Uterus (tissue), 4 donors: ENCODE results near the gene GLIPR1L1. TPM values are rescaled to one million over a fixed set of nuclear protein-coding genes. Genes with fewer than 3 reads are reported as not detected.

Experiments used
- DNase-seq, 2 donors: peaks; one replicate each; pipeline ENCODE4 v3.0.0-alpha.2; 2019 to 2020
- H3K27ac ChIP-seq, 2 donors: fragments of 200-600 bp; sonication (generic); 1 replicate in 1 of 2; 2 replicates in 1 of 2; pipeline ENCODE4 v1.5.1; 2016 to 2018
- H3K27me3 ChIP-seq, 2 donors: fragments of 200-600 bp; sonication (generic); one replicate each; pipeline ENCODE4 v1.5.1; 2018 to 2019; ENCODE audit warnings: control low read depth in 1 of 2
- H3K36me3 ChIP-seq, 2 donors: fragments of 200-600 bp; sonication (generic); one replicate each; pipeline ENCODE4 v1.5.1; 2019; ENCODE audit warnings: control low read depth in 1 of 2
- H3K4me1 ChIP-seq, 2 donors: fragments of 200-600 bp; sonication (generic); one replicate each; pipeline ENCODE4 v1.5.1; 2018 to 2019; ENCODE audit warnings: control low read depth in 1 of 2
- H3K4me3 ChIP-seq, 2 donors: fragments of 200-600 bp; sonication (generic); 1 replicate in 1 of 2; 2 replicates in 1 of 2; pipeline ENCODE4 v1.5.1; 2018 to 2019; ENCODE audit warnings: mild to moderate bottlenecking in 1 of 2
- H3K9me3 ChIP-seq, 2 donors: fragments of 200-600 bp; sonication (generic); one replicate each; pipeline ENCODE4 v1.5.1; 2019; ENCODE audit warnings: control low read depth in 1 of 2
- POLR2A ChIP-seq, 2 donors: fragments of 450-650 bp; IDR thresholded peaks; one replicate each; pipeline ENCODE4 v1.6.1; 2016; ENCODE audit warnings: antibody characterized with exemption in 2 of 2, mild to moderate bottlenecking in 1 of 2, moderate library complexity in 1 of 2
- intact Hi-C: fragments of 100-400 bp; cut with DNase I; formaldehyde crosslinking; loops from one replicate; pipeline ENCODE4 v1.15.1; 2023; ENCODE audit warnings: low total_unique reads
- total RNA-seq, 4 donors: library from RNA; depleted of rRNA in 3 of 4; stranded (reverse); fragments of >200 nt in 3 of 4; gene quantifications; one replicate each; pipeline versions ENCODE4 v1.1.0 to v1.2.4, GENCODE V29; 2014 to 2023
- TF ChIP-seq, protein P1 (sequence below), 4 experiments: fragments of 200-600 bp in 2 of 4; fragments of 450-650 bp in 2 of 4; sonication (generic) in 2 of 4; IDR thresholded peaks; one replicate each; pipeline ENCODE4 v1.5.1; 2016 to 2019; ENCODE audit warnings: antibody characterized with exemption in 4 of 4, mild to moderate bottlenecking in 2 of 4, moderate library complexity in 1 of 4
- donor health status: DM: yes; HTN: yes; CAD: no.

Gene GLIPR1L1, protein sequence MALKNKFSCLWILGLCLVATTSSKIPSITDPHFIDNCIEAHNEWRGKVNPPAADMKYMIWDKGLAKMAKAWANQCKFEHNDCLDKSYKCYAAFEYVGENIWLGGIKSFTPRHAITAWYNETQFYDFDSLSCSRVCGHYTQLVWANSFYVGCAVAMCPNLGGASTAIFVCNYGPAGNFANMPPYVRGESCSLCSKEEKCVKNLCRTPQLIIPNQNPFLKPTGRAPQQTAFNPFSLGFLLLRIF
- total RNA-seq, result not detected

DNA sequence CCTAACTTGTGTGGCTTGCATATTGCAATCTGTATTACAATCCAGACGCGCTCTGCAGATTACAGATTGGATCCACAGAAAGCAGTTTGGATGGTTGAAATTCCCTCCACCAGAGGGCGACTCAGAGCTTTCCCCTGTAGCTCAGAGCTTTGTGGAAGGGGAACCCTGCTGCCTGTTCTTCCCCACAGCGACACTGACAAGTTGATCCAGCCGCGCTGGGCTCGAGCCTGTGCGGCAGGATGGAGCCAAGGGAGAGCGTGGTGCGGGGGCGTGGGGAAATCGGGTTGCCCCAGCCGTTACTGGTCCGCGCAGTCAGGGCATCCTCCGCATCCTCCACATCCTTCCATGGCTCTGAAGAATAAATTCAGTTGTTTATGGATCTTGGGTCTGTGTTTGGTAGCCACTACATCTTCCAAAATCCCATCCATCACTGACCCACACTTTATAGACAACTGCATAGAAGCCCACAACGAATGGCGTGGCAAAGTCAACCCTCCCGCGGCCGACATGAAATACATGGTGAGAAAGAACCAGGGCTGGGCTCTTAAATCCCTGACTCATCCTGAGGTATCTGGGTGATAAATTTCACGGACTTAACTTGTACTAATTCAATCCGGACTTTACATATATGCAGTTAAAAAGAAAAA lies at the start of gene GLIPR1L1:
Gene GLIPR1L1, plus strand, starts transcription at position 287 of the 647 bp plus-strand sequence. Its CDS starts 59 bp downstream, at position 346.
- no peaks in the 10 kb centered on the region for H3K36me3 ChIP-seq
- H3K27ac ChIP-seq, result peak within 1 kb of the TSS; percentile 28 to 58
- intact Hi-C loops, result no loop called here
- no peaks in the 10 kb centered on the region for H3K27me3 ChIP-seq
- TF ChIP-seq, protein P1, sequence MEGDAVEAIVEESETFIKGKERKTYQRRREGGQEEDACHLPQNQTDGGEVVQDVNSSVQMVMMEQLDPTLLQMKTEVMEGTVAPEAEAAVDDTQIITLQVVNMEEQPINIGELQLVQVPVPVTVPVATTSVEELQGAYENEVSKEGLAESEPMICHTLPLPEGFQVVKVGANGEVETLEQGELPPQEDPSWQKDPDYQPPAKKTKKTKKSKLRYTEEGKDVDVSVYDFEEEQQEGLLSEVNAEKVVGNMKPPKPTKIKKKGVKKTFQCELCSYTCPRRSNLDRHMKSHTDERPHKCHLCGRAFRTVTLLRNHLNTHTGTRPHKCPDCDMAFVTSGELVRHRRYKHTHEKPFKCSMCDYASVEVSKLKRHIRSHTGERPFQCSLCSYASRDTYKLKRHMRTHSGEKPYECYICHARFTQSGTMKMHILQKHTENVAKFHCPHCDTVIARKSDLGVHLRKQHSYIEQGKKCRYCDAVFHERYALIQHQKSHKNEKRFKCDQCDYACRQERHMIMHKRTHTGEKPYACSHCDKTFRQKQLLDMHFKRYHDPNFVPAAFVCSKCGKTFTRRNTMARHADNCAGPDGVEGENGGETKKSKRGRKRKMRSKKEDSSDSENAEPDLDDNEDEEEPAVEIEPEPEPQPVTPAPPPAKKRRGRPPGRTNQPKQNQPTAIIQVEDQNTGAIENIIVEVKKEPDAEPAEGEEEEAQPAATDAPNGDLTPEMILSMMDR (IDR thresholded peaks at IDR 0.05), result peak; percentile 78 to 94 (median 89)
- TF ChIP-seq POLR2A (IDR thresholded peaks at IDR 0.05), result no peak
- H3K4me3 ChIP-seq, result peak within 1 kb of the TSS; percentile 22 to 24
- H3K9me3 ChIP-seq, result no peaks in the 10 kb centered on the region
- peak; percentile 87 to 93 for DNase-seq
- H3K4me1 ChIP-seq, result no peaks in the 10 kb centered on the region

DNA sequence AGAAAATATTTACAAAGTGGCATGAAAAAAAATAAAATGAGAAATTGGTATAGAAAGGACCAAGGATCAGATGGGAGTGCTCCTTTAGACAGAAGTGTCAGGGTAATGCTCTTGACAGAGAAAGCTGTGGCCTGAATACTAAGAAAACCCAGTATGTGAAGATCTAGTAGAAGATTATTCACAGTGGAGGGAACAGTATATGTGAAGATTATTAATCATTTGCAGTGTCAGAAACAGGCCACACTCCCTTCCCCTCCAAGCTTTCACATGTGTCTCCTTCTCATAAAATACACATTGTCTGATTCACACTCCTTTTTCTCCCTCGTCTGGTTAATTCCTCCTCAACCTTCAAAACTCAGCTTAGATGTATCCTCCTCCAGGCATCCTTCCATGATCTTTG lies 45.6 kb upstream of the GLIPR1L1 start:
- intact Hi-C loops, result no loop called here
- H3K9me3 ChIP-seq, result no peaks in the 10 kb centered on the region
- TF ChIP-seq, protein P1 (IDR thresholded peaks at IDR 0.05), result no peak
- no peak for TF ChIP-seq POLR2A (IDR thresholded peaks at IDR 0.05)
- H3K4me3 ChIP-seq, result no peak overlapping the region
- no peaks in the 10 kb centered on the region for H3K27me3 ChIP-seq
- H3K27ac ChIP-seq, result no peak overlapping the region
- DNase-seq, result no peak
- no peaks in the 10 kb centered on the region for H3K4me1 ChIP-seq
- no peaks in the 10 kb centered on the region for H3K36me3 ChIP-seq

DNA sequence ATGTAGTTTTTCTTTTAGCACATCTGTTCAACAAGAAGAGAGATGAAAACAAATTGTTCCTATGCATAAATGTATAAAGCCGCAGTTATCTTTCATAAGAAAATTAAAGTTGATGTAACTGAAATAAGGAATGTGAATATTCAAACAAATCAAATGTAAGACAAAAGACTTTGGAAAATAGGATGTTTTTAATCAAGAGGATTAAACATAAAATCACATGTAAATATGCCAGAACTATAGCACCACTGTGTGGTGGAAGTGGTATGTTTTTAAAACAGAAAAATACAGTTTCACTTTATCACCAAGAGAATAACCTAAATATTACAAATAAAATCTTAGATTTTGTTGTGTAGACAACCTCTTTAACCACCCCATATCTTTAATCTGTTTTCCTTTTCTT lies 44.7 kb upstream of the GLIPR1L1 start:
- Histone ChIP-seq H3K27ac (no peak overlapping the region), H3K4me1 (no peaks in the 10 kb centered on the region), H3K4me3 (no peak overlapping the region), H3K9me3 (no peaks in the 10 kb centered on the region), H3K36me3 (no peaks in the 10 kb centered on the region), H3K27me3 (no peaks in the 10 kb centered on the region)
- TF ChIP-seq, protein P1 (IDR thresholded peaks at IDR 0.05), result peak in 3 of 4 experiments; percentile 12 to 40 (median 32)
- TF ChIP-seq POLR2A (IDR thresholded peaks at IDR 0.05), result no peak
- intact Hi-C loops, result no loop called here
- DNase-seq, result no peak

DNA sequence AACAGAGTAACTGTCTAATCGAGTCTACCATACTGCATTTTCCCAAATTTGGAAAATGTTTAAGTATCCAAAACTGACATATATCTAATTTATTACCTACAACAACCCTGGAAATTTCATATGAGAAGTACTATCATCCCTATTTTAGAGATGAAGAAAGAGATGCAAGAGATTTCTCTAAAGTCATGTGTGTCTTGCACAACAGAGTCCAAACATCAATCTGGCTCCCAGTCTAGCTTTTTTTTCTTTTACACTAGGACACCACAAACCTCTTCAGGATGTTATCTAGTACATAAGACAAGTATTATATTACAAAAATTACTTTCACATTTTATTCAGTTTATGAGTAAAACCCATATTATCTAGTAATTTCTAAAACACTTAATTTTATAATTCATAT lies 43.5 kb upstream of the GLIPR1L1 start:
- no peak overlapping the region for H3K4me3 ChIP-seq
- TF ChIP-seq, protein P1 (IDR thresholded peaks at IDR 0.05), result no peak
- no peak for TF ChIP-seq POLR2A (IDR thresholded peaks at IDR 0.05)
- H3K9me3 ChIP-seq, result no peaks in the 10 kb centered on the region
- no peaks in the 10 kb centered on the region for H3K36me3 ChIP-seq
- H3K27me3 ChIP-seq, result no peaks in the 10 kb centered on the region
- DNase-seq, result no peak
- no peaks in the 10 kb centered on the region for H3K4me1 ChIP-seq
- intact Hi-C loops, result no loop called here
- no peak overlapping the region for H3K27ac ChIP-seq

DNA sequence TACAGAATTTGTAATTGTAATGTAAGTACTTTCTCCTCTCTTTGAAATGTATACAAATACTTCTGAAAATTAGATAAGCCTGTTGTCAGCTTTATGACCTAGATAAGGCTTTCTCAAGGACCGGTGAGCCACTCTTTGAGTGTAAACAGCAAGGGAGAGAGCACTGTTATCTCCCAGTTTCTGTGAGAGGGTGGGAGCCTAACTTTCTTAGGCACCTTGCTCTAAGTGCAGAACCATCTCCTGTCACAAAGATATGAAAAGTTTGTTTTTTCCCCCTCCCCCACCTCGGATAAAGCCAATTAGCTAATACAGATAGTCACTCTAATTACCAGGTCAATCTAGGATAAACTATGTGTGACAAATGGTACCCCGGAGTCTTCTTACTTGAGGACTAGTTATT lies 40.1 kb upstream of the GLIPR1L1 start:
- no peak for DNase-seq
- Histone ChIP-seq H3K27ac (no peak overlapping the region), H3K9me3 (no peaks in the 10 kb centered on the region), H3K27me3 (no peaks in the 10 kb centered on the region), H3K36me3 (no peaks in the 10 kb centered on the region), H3K4me1 (no peaks in the 10 kb centered on the region), H3K4me3 (no peak overlapping the region)
- TF ChIP-seq, protein P1 (IDR thresholded peaks at IDR 0.05), result no peak
- TF ChIP-seq POLR2A (IDR thresholded peaks at IDR 0.05), result no peak
- intact Hi-C loops, result no loop called here
